Measurements from ENCODE around the gene CYB5R3.
"Not testable (repeated sequence)": the region's sequence is repeated elsewhere in the genome, so short reads cannot be mapped to it uniquely, and the experiment has no call there.

The CYB5R3 gene

GRCh38 chr22:42626951-42627625 is 22.1 kb downstream of the CYB5R3 start:
- H3K27ac ChIP-seq, result no peak overlapping the region
- no peak for DNase-seq (ENCODE audit: low read depth, low spot score)

- no peak overlapping the region for H3K27ac ChIP-seq
Observed at GRCh38 chr22:42626431-42626830, 22.8 kb downstream of the CYB5R3 start.

GRCh38 chr22:42625416-42625815 is 23.8 kb downstream of the CYB5R3 start:
- H3K27ac ChIP-seq, result no peak overlapping the region
- DNase-seq (ENCODE audit: low read depth, low spot score), result no peak

More at GRCh38 chr22:42626431-42626830, 22.8 kb downstream of the CYB5R3 start:
- no peak for DNase-seq (ENCODE audit: low read depth, low spot score)

GRCh38 chr22:42624551-42625106 is 24.6 kb downstream of the CYB5R3 start:
- no peak overlapping the region for H3K27ac ChIP-seq
- DNase-seq (ENCODE audit: low read depth, low spot score), result no peak

- H3K27ac ChIP-seq, result no peak overlapping the region
- no peak for DNase-seq (ENCODE audit: low read depth, low spot score)
Observed at GRCh38 chr22:42623756-42624441, 25.3 kb downstream of the CYB5R3 start.

GRCh38 chr22:42623301-42623751 is 25.9 kb downstream of the CYB5R3 start:
- DNase-seq (ENCODE audit: low read depth, low spot score), result no peak
- H3K27ac ChIP-seq, result no peak overlapping the region

- peak overlapping the region; percentile 66 for H3K27ac ChIP-seq
- DNase-seq (ENCODE audit: low read depth, low spot score), result no peak
Observed at GRCh38 chr22:42622061-42622710, 27.0 kb downstream of the CYB5R3 start.

- DNase-seq (ENCODE audit: low read depth, low spot score), result no peak
- peak overlapping the region; percentile 66 for H3K27ac ChIP-seq
Observed at GRCh38 chr22:42621505-42622002, 27.6 kb downstream of the CYB5R3 start.

- peak overlapping the region; percentile 66 for H3K27ac ChIP-seq
- no peak for DNase-seq (ENCODE audit: low read depth, low spot score)
Observed at GRCh38 chr22:42620084-42620483, 29.1 kb downstream of the CYB5R3 start.

- H3K27ac ChIP-seq, result no peak overlapping the region
- no peak for DNase-seq (ENCODE audit: low read depth, low spot score)
Observed at GRCh38 chr22:42619261-42620063, 29.7 kb downstream of the CYB5R3 start.

- no peak overlapping the region for H3K27ac ChIP-seq
- DNase-seq (ENCODE audit: low read depth, low spot score), result no peak
Observed at GRCh38 chr22:42617155-42617983, 31.8 kb downstream of the CYB5R3 start.

GRCh38 chr22:42615860-42616175 is 33.4 kb downstream of the CYB5R3 start:
- peak overlapping the region; percentile 96 for H3K27ac ChIP-seq
- not testable (repeated sequence) for DNase-seq (ENCODE audit: low read depth, low spot score)

- peak; percentile 99 for DNase-seq (ENCODE audit: low read depth, low spot score)
- peak overlapping the region; percentile 96 for H3K27ac ChIP-seq
Observed at GRCh38 chr22:42615092-42615859, 33.9 kb downstream of the CYB5R3 start.

- DNase-seq (ENCODE audit: low read depth, low spot score), result peak; percentile 95
- peak within 1 kb of the TSS; percentile 96 for H3K27ac ChIP-seq
Observed at GRCh38 chr22:42614312-42615091, 34.7 kb downstream of the CYB5R3 start, which contains the start of gene POLDIP3. TSS of gene POLDIP3 (minus strand) at chr22:42614883. CDS start at chr22:42614857, 26 bp downstream.

GRCh38 chr22:42613872-42614301 is 35.3 kb downstream of the CYB5R3 start:
- peak overlapping the region; percentile 96 for H3K27ac ChIP-seq
- DNase-seq (ENCODE audit: low read depth, low spot score), result no peak

GRCh38 chr22:42612336-42612735 is 36.9 kb downstream of the CYB5R3 start:
- no peak overlapping the region for H3K27ac ChIP-seq
- no peak for DNase-seq (ENCODE audit: low read depth, low spot score)

- no peak for DNase-seq (ENCODE audit: low read depth, low spot score)
- H3K27ac ChIP-seq, result no peak overlapping the region
Observed at GRCh38 chr22:42611051-42611450, 38.1 kb downstream of the CYB5R3 start.

GRCh38 chr22:42610186-42610585 is 39.0 kb downstream of the CYB5R3 start:
- peak overlapping the region; percentile 77 for H3K27ac ChIP-seq
- no peak for DNase-seq (ENCODE audit: low read depth, low spot score)
